GM23338 (cell line): ENCODE data around the gene ZNF747. TPM values are rescaled to one million over a fixed set of nuclear protein-coding genes. Genes with fewer than 3 reads are reported as not detected.

ENCODE experiments used
- ATAC-seq: fragments of 200-7000 bp; cut with Tn5 transposase; 3 replicates; pipeline ENCODE4 v1.9.1; 2020
- DNase-seq: peaks from one replicate; pipeline ENCODE4 v3.0.0-alpha.2; 2015; ENCODE audit warnings: low spot score
- H2AFZ ChIP-seq: fragments of 200-600 bp; sonication (generic); 2 replicates; pipeline ENCODE4 v1.8.0; 2016; ENCODE audit warnings: antibody characterized with exemption, mild to moderate bottlenecking, moderate library complexity
- H3F3A ChIP-seq: fragments of 200-600 bp; sonication (generic); replicated peaks from 2 replicates; pipeline ENCODE4 v1.8.0; 2017; ENCODE audit warnings: antibody characterized with exemption, mixed run types, low read depth
- H3K27ac ChIP-seq: fragments of 200-600 bp; sonication (generic); 2 replicates; pipeline ENCODE4 v1.6.1; 2016; ENCODE audit warnings: low read depth
- H3K27me3 ChIP-seq: fragments of 200-600 bp; sonication (generic); 2 replicates; pipeline ENCODE4 v1.8.0; 2016; ENCODE audit warnings: mild to moderate bottlenecking, mixed run types, moderate library complexity; ENCODE audit not compliant: insufficient read depth
- H3K36me3 ChIP-seq: fragments of 200-600 bp; sonication (generic); 2 replicates; pipeline ENCODE4 v1.8.0; 2016; ENCODE audit warnings: mild to moderate bottlenecking; ENCODE audit not compliant: insufficient read depth
- H3K4me1 ChIP-seq: fragments of 200-600 bp; sonication (generic); 2 replicates; pipeline ENCODE4 v1.8.0; 2016; ENCODE audit warnings: mild to moderate bottlenecking, moderate library complexity; ENCODE audit not compliant: insufficient read depth
- H3K4me2 ChIP-seq: fragments of 200-600 bp; sonication (generic); 2 replicates; pipeline ENCODE4 v1.7.1; 2017; ENCODE audit warnings: mixed run types
- H3K4me3 ChIP-seq: fragments of 200-600 bp; sonication (generic); 2 replicates; pipeline ENCODE4 v1.6.1; 2016; ENCODE audit warnings: mixed run types
- H3K79me2 ChIP-seq: fragments of 200-600 bp; sonication (generic); replicated peaks from 2 replicates; pipeline ENCODE4 v1.8.0; 2017; ENCODE audit warnings: mild to moderate bottlenecking; ENCODE audit not compliant: insufficient read depth
- H3K9me2 ChIP-seq: fragments of 200-600 bp; sonication (generic); 2 replicates; pipeline ENCODE4 v1.8.0; 2017; ENCODE audit not compliant: insufficient read depth
- H4K20me1 ChIP-seq: fragments of 200-600 bp; sonication (generic); replicated peaks from 2 replicates; pipeline ENCODE4 v1.8.0; 2017; ENCODE audit warnings: mild to moderate bottlenecking; ENCODE audit not compliant: insufficient read depth
- H3K27ac Mint-ChIP-seq: 2 replicates; pipeline ENCODE4 v1.8.0; 2020; ENCODE audit warnings: inconsistent platforms, mild to moderate bottlenecking, moderate library complexity, mixed read lengths
- H3K27me3 Mint-ChIP-seq: 3 replicates; pipeline ENCODE4 v1.8.0; 2022; ENCODE audit warnings: low read depth, mild to moderate bottlenecking, moderate library complexity, mixed read lengths, inconsistent platforms; ENCODE audit not compliant: insufficient read depth, poor library complexity
- H3K36me3 Mint-ChIP-seq: 3 replicates; pipeline ENCODE4 v1.8.0; 2021; ENCODE audit warnings: low read depth, mild to moderate bottlenecking, inconsistent platforms, moderate library complexity, mixed read lengths
- H3K4me1 Mint-ChIP-seq: 3 replicates; pipeline ENCODE4 v1.8.0; 2020; ENCODE audit warnings: mild to moderate bottlenecking, inconsistent platforms, mixed read lengths
- H3K4me3 Mint-ChIP-seq: 3 replicates; pipeline ENCODE4 v1.8.0; 2021; ENCODE audit warnings: moderate library complexity, mild to moderate bottlenecking, inconsistent platforms, mixed read lengths
- H3K9me3 Mint-ChIP-seq: 3 replicates; pipeline ENCODE4 v1.8.0; 2020; ENCODE audit warnings: moderate library complexity, mild to moderate bottlenecking, inconsistent platforms, mixed read lengths
- CREB1 ChIP-seq: fragments of 250-450 bp; sonication (Bioruptor Pico); IDR thresholded peaks from 2 replicates; pipeline ENCODE4 v1.5.0; 2020; ENCODE audit warnings: low read depth, mild to moderate bottlenecking, moderate library complexity
- ETS1 ChIP-seq: IDR thresholded peaks from 2 replicates; pipeline ENCODE4 v1.6.1; 2016; ENCODE audit warnings: antibody characterized with exemption
- EZH2 ChIP-seq: fragments of 200-600 bp; sonication (generic); IDR thresholded peaks from one replicate; pipeline ENCODE4 v1.8.0; 2017; ENCODE audit warnings: antibody characterized with exemption, mild to moderate bottlenecking, low read depth; ENCODE audit not compliant: unreplicated experiment
- EZH2phosphoT487 ChIP-seq: fragments of 200-600 bp; sonication (generic); IDR thresholded peaks from one replicate; pipeline ENCODE4 v1.8.1; 2018; ENCODE audit warnings: antibody characterized with exemption; ENCODE audit not compliant: unreplicated experiment
- JUNB ChIP-seq: IDR thresholded peaks from one replicate; pipeline ENCODE4 v1.6.1; 2016; ENCODE audit warnings: antibody characterized with exemption; ENCODE audit not compliant: unreplicated experiment
- NANOG ChIP-seq: IDR thresholded peaks from 2 replicates; pipeline ENCODE4 v1.6.1; 2016; ENCODE audit warnings: antibody characterized with exemption, borderline replicate concordance
- STAT1 ChIP-seq: IDR thresholded peaks from one replicate; pipeline ENCODE4 v1.6.1; 2016; ENCODE audit warnings: antibody characterized with exemption; ENCODE audit not compliant: unreplicated experiment
- ZNF114 ChIP-seq: fragments of 250-450 bp; sonication (Bioruptor Pico); IDR thresholded peaks from 2 replicates; pipeline ENCODE4 v1.5.0; 2020; ENCODE audit warnings: mild to moderate bottlenecking, moderate library complexity
- ZNF331 ChIP-seq: fragments of 250-450 bp; sonication (Bioruptor Pico); IDR thresholded peaks from 2 replicates; pipeline ENCODE4 v1.5.0; 2020; ENCODE audit warnings: low read depth, mild to moderate bottlenecking, moderate library complexity
- polyA plus RNA-seq: library from polyadenylated mRNA; unstranded; fragments of >200 nt; fragmentation: Nextera tagmentation; extraction: Ambion mirVana; gene quantifications from 2 replicates; pipeline ENCODE4 v1.2.1, GENCODE V29; 2016
- total RNA-seq: library from RNA; depleted of rRNA; stranded (reverse); fragments of >200 nt; shearing (Covaris generic); gene quantifications from 2 replicates; pipeline ENCODE4 v1.2.3, GENCODE V29; 2014
- TF ChIP-seq, protein P1 (sequence below): IDR thresholded peaks from one replicate; pipeline ENCODE4 v1.6.1; 2018; ENCODE audit warnings: antibody characterized with exemption; ENCODE audit not compliant: unreplicated experiment
- TF ChIP-seq, protein P2 (sequence below), 2 experiments: fragments of 200-600 bp in 1 of 2; sonication (generic) in 1 of 2; conservative IDR thresholded peaks; 2 replicates each; pipeline versions ENCODE4 v1.5.1 to v1.6.1; 2016 to 2017; ENCODE audit warnings: antibody characterized with exemption in 2 of 2, low read depth in 2 of 2, mild to moderate bottlenecking in 2 of 2, moderate library complexity in 1 of 2

The ZNF747 gene
- total and polyA plus RNA-seq, 2 experiments from 2014 or later, result 4.2 to 12.6 TPM

DNA sequence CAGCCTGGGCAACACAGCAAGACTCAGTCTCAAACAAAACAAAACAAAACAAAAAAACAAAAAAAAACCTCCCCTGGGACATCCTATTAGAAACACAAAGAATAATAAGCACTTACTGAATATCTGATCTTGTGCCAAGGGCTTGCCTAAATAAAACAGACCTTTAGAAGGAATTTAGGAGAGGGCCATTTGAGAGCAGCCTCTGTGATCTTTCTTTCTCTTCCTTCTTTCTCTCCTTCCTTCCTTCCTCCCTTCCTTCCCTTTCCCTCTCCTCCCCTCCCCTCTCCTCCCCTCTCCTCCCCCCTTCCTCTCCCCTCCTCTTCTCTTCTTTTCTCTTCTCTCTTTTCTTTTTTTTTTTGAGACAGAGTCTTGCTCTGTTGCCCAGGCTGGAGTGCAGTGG lies 49.8 kb downstream of the ZNF747 start (continued):
- TF ChIP-seq, protein P1, sequence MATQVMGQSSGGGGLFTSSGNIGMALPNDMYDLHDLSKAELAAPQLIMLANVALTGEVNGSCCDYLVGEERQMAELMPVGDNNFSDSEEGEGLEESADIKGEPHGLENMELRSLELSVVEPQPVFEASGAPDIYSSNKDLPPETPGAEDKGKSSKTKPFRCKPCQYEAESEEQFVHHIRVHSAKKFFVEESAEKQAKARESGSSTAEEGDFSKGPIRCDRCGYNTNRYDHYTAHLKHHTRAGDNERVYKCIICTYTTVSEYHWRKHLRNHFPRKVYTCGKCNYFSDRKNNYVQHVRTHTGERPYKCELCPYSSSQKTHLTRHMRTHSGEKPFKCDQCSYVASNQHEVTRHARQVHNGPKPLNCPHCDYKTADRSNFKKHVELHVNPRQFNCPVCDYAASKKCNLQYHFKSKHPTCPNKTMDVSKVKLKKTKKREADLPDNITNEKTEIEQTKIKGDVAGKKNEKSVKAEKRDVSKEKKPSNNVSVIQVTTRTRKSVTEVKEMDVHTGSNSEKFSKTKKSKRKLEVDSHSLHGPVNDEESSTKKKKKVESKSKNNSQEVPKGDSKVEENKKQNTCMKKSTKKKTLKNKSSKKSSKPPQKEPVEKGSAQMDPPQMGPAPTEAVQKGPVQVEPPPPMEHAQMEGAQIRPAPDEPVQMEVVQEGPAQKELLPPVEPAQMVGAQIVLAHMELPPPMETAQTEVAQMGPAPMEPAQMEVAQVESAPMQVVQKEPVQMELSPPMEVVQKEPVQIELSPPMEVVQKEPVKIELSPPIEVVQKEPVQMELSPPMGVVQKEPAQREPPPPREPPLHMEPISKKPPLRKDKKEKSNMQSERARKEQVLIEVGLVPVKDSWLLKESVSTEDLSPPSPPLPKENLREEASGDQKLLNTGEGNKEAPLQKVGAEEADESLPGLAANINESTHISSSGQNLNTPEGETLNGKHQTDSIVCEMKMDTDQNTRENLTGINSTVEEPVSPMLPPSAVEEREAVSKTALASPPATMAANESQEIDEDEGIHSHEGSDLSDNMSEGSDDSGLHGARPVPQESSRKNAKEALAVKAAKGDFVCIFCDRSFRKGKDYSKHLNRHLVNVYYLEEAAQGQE, result no peak

DNA sequence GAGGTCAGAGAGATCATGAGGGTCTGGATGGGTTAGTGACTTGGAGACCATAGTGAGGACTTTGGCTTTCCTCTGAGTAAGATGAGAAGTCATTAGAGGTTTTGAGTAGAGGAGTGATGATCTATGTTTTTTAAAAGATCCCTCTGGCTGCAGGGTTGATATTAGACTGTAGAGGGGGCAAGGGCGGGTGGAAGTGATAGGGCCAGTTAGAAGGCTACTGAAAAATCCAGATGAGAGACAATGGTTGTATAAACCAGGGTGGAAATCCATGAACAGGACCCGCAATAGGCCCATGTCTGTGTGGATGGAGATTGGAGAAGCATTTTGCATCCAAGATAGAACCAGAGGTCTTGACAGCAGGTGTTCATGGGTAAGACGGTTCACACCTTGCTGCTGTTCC lies 52.3 kb downstream of the ZNF747 start:
- no peaks in the 10 kb centered on the region for H3K9me3 Mint-ChIP-seq
- H3K4me1 Mint-ChIP-seq, result no peaks in the 10 kb centered on the region
- DNase-seq (peak; percentile 32), ATAC-seq (peak; percentile 47; the same call in 2 of the 3 replicates)
- Histone ChIP-seq H3K4me2 (no peak overlapping the region), H3K27ac (no peak overlapping the region), H4K20me1 (no peaks in the 10 kb centered on the region), H3K79me2 (no peaks in the 10 kb centered on the region), H3K4me1 (no peaks in the 10 kb centered on the region), H2AFZ (no peak overlapping the region), H3K9me2 (no peaks in the 10 kb centered on the region), H3K36me3 (no peaks in the 10 kb centered on the region), H3K4me3 (no peak overlapping the region), H3K27me3 (no peaks in the 10 kb centered on the region), H3F3A (no peaks in the 10 kb centered on the region)
- H3K4me3 Mint-ChIP-seq, result no peak overlapping the region; the same call in 2 of the 3 replicates
- H3K27me3 Mint-ChIP-seq, result peaks cover 10% of the 10 kb centered on the region
- H3K27ac Mint-ChIP-seq, result no peak overlapping the region
- no peak for TF ChIP-seq EZH2phosphoT487
- TF ChIP-seq, protein P2, sequence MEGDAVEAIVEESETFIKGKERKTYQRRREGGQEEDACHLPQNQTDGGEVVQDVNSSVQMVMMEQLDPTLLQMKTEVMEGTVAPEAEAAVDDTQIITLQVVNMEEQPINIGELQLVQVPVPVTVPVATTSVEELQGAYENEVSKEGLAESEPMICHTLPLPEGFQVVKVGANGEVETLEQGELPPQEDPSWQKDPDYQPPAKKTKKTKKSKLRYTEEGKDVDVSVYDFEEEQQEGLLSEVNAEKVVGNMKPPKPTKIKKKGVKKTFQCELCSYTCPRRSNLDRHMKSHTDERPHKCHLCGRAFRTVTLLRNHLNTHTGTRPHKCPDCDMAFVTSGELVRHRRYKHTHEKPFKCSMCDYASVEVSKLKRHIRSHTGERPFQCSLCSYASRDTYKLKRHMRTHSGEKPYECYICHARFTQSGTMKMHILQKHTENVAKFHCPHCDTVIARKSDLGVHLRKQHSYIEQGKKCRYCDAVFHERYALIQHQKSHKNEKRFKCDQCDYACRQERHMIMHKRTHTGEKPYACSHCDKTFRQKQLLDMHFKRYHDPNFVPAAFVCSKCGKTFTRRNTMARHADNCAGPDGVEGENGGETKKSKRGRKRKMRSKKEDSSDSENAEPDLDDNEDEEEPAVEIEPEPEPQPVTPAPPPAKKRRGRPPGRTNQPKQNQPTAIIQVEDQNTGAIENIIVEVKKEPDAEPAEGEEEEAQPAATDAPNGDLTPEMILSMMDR (conservative IDR thresholded peaks at IDR 0.05; ENCODE audit: low read depth in 2 of 2), result peak; percentile 27 to 45
- no peaks in the 10 kb centered on the region for H3K36me3 Mint-ChIP-seq

GRCh38 chr16:30481381-30481780 lies 53.3 kb downstream of the ZNF747 start:
- no peak for ATAC-seq
- H3K4me1 Mint-ChIP-seq, result no peaks in the 10 kb centered on the region
- Histone ChIP-seq H2AFZ (no peak overlapping the region), H3K27me3 (no peaks in the 10 kb centered on the region), H4K20me1 (no peaks in the 10 kb centered on the region), H3K4me1 (no peaks in the 10 kb centered on the region), H3K4me2 (no peak overlapping the region), H3K9me2 (no peaks in the 10 kb centered on the region), H3K27ac (no peak overlapping the region), H3K4me3 (no peak overlapping the region), H3K36me3 (no peaks in the 10 kb centered on the region), H3F3A (no peaks in the 10 kb centered on the region), H3K79me2 (no peaks in the 10 kb centered on the region)
- H3K27me3 Mint-ChIP-seq, result peaks cover 8% of the 10 kb centered on the region
- H3K36me3 Mint-ChIP-seq, result no peaks in the 10 kb centered on the region
- no peaks in the 10 kb centered on the region for H3K9me3 Mint-ChIP-seq
- H3K4me3 Mint-ChIP-seq, result no peak overlapping the region
- no peak for DNase-seq
- no peak overlapping the region for H3K27ac Mint-ChIP-seq
- TF ChIP-seq ETS1, result no peak
- TF ChIP-seq CREB1, result no peak
- TF ChIP-seq, protein P2 (conservative IDR thresholded peaks at IDR 0.05; ENCODE audit: low read depth in 2 of 2), result no peak
- TF ChIP-seq, protein P1, result no peak
- TF ChIP-seq JUNB, result no peak
- no peak for TF ChIP-seq ZNF114 (CRISPR knock-in tag)
- TF ChIP-seq ZNF331 (CRISPR knock-in tag), result no peak
- TF ChIP-seq STAT1, result no peak
- TF ChIP-seq NANOG, result no peak
- no peak for TF ChIP-seq EZH2
